SK-N-SH treated with all-trans-retinoic acid at 6 μM for 48 hours (cell line): ENCODE data around the gene RDX.

ENCODE experiments used
- ATAC-seq: fragments of 200-7000 bp; cut with Tn5 transposase; 3 replicates; pipeline ENCODE4 v1.9.1; 2020; ENCODE audit warnings: mild to moderate bottlenecking, moderate library complexity
- ARNTL ChIP-seq: fragments of 450-650 bp; formaldehyde crosslinking; IDR thresholded peaks from 2 replicates; pipeline ENCODE4 v1.5.0; 2020; ENCODE audit warnings: low read depth, mild to moderate bottlenecking, moderate library complexity, borderline replicate concordance
- BACH2 ChIP-seq: fragments of 250-450 bp; sonication (Bioruptor Pico); IDR thresholded peaks from 2 replicates; pipeline ENCODE4 v1.9.0; 2021; ENCODE audit warnings: mild to moderate bottlenecking, borderline replicate concordance
- CREB5 ChIP-seq: fragments of 250-450 bp; sonication (Bioruptor Pico); IDR thresholded peaks from 2 replicates; pipeline ENCODE4 v1.5.1; 2020; ENCODE audit warnings: low read depth, mild to moderate bottlenecking, moderate library complexity
- CSDC2 ChIP-seq: fragments of 250-450 bp; sonication (Bioruptor Pico); IDR thresholded peaks from 2 replicates; pipeline ENCODE4 v1.5.0; 2020; ENCODE audit warnings: mild to moderate bottlenecking, moderate library complexity
- ESRRG ChIP-seq: fragments of 250-450 bp; sonication (Bioruptor Pico); IDR thresholded peaks from 2 replicates; pipeline ENCODE4 v1.6.1; 2021; ENCODE audit warnings: mild to moderate bottlenecking
- ISL1 ChIP-seq: fragments of 250-450 bp; sonication (Bioruptor Pico); IDR thresholded peaks from 2 replicates; pipeline ENCODE4 v2.1.2; 2022; ENCODE audit warnings: mild to moderate bottlenecking, moderate library complexity
- OSR1 ChIP-seq: fragments of 250-450 bp; sonication (Bioruptor Pico); IDR thresholded peaks from 2 replicates; pipeline ENCODE4 v1.8.0; 2022; ENCODE audit warnings: moderate library complexity, mild to moderate bottlenecking, inconsistent platforms
- PPARA ChIP-seq: fragments of 250-450 bp; sonication (Bioruptor Pico); IDR thresholded peaks from 2 replicates; pipeline ENCODE4 v1.5.0; 2020; ENCODE audit warnings: mild to moderate bottlenecking, borderline replicate concordance
- RARB ChIP-seq: fragments of 250-450 bp; sonication (Bioruptor Pico); IDR thresholded peaks from 2 replicates; pipeline ENCODE4 v1.8.0; 2021; ENCODE audit warnings: mild to moderate bottlenecking, moderate library complexity
- SNAI2 ChIP-seq: fragments of 250-450 bp; sonication (Bioruptor Pico); IDR thresholded peaks from 2 replicates; pipeline ENCODE4 v1.5.0; 2020; ENCODE audit warnings: mild to moderate bottlenecking, moderate library complexity
- TCF4 ChIP-seq: fragments of 250-450 bp; sonication (Bioruptor Pico); IDR thresholded peaks from 2 replicates; pipeline ENCODE4 v1.8.0; 2021; ENCODE audit warnings: mild to moderate bottlenecking, moderate library complexity, borderline replicate concordance
- TOX ChIP-seq: fragments of 250-450 bp; sonication (Bioruptor Pico); IDR thresholded peaks from 2 replicates; pipeline ENCODE4 v1.8.0; 2021; ENCODE audit warnings: mild to moderate bottlenecking, moderate library complexity, borderline replicate concordance
- ZC3H10 ChIP-seq: fragments of 250-450 bp; sonication (Bioruptor Pico); IDR thresholded peaks from 2 replicates; pipeline ENCODE4 v1.5.1; 2021; ENCODE audit warnings: mild to moderate bottlenecking, moderate library complexity
- ZFP3 ChIP-seq: fragments of 250-450 bp; sonication (Bioruptor Pico); IDR thresholded peaks from 2 replicates; pipeline ENCODE4 v1.5.0; 2020; ENCODE audit warnings: mild to moderate bottlenecking, moderate library complexity
- ZFP30 ChIP-seq: fragments of 450-650 bp; formaldehyde crosslinking; IDR thresholded peaks from 2 replicates; pipeline ENCODE4 v1.5.0; 2022; ENCODE audit warnings: mild to moderate bottlenecking, moderate library complexity
- ZNF565 ChIP-seq: fragments of 450-650 bp; formaldehyde crosslinking; conservative IDR thresholded peaks from 2 replicates; pipeline ENCODE4 v1.5.0; 2020; ENCODE audit warnings: low read depth, mild to moderate bottlenecking, moderate library complexity
- ZNF70 ChIP-seq: fragments of 450-650 bp; formaldehyde crosslinking; IDR thresholded peaks from 2 replicates; pipeline ENCODE4 v1.5.0; 2020; ENCODE audit warnings: mild to moderate bottlenecking, moderate library complexity
- ZNF8 ChIP-seq: fragments of 450-650 bp; formaldehyde crosslinking; IDR thresholded peaks from 2 replicates; pipeline ENCODE4 v1.5.0; 2020; ENCODE audit warnings: mild to moderate bottlenecking, moderate library complexity
- TF ChIP-seq, protein P1 (sequence below): fragments of 250-450 bp; sonication (Bioruptor Pico); IDR thresholded peaks from 2 replicates; pipeline ENCODE4 v1.5.1; 2021; ENCODE audit warnings: mild to moderate bottlenecking, moderate library complexity
- TF ChIP-seq, protein P2 (sequence below): fragments of 250-450 bp; sonication (Bioruptor Pico); IDR thresholded peaks from 2 replicates; pipeline ENCODE4 v1.8.0; 2021; ENCODE audit warnings: low read depth, mild to moderate bottlenecking, moderate library complexity, borderline replicate concordance

RDX gene

DNA sequence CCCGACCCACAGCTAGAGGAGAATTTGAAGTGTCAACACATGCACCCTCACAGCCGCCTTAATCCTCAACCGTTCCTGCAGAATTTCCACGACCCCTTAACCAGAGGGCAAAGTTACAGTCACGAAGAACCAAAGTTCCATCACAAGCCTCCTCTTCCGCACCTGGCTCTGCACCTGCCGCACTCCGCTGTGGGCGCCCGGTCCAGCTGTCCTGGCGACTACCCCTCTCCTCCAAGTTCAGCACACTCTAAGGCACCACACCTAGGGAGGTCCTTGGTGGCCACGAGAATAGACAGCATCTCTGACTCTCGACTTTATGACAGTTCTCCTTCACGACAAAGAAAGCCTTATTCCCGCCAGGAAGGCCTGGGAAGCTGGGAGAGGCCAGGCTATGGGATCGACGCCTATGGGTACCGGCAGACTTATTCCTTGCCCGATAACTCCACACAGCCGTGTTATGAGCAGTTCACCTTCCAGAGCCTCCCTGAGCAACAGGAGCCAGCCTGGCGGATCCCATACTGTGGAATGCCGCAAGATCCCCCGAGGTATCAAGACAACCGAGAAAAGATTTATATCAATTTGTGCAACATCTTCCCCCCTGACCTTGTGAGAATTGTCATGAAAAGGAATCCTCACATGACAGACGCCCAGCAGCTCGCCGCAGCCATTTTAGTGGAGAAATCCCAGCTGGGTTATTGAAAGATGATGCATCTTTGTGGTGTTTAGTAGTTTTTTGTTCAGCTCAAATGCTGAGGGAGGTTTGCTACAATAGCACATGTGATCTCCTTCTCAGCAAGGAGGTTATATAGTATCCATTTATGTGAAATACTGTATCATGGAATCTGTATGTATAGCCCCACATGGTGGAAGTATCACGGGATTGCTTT, 131.1 kb downstream of the RDX start:
- TF ChIP-seq PPARA (CRISPR knock-in tag) (no peak), ZFP30 (CRISPR knock-in tag) (no peak), TOX (no peak), ZC3H10 (CRISPR knock-in tag) (no peak), OSR1 (CRISPR knock-in tag) (no peak), ZNF70 (CRISPR knock-in tag) (no peak)
- no peak for ATAC-seq

DNA sequence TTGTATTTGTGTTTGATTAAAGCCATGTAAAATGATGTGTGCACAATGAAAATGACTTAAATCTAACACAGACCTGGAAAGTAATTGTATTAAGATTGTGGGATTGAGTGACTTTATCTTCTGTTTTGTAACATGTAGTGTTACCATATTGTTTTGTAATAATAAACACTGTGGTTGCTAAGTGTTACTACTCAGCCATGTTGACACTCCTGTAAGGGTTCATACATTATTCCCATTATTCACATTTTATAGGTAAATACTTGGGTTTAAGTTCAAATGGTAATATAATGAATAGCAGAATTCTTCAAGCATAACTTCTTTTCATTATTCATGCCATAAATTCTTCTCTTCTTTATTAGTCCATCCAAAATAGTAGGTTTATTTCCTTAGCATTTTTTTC, 134.2 kb downstream of the RDX start:
- TF ChIP-seq ZNF8 (no peak), ISL1 (CRISPR knock-in tag) (no peak), CSDC2 (CRISPR knock-in tag) (no peak), ZNF70 (CRISPR knock-in tag) (no peak), ZFP30 (CRISPR knock-in tag) (no peak)
- ATAC-seq, result no peak

- no peak for TF ChIP-seq TCF4 (CRISPR knock-in tag)
- no peak for ATAC-seq
These were observed 135.4 kb downstream of the RDX start for GRCh38 chr11:110161061-110161460.

DNA sequence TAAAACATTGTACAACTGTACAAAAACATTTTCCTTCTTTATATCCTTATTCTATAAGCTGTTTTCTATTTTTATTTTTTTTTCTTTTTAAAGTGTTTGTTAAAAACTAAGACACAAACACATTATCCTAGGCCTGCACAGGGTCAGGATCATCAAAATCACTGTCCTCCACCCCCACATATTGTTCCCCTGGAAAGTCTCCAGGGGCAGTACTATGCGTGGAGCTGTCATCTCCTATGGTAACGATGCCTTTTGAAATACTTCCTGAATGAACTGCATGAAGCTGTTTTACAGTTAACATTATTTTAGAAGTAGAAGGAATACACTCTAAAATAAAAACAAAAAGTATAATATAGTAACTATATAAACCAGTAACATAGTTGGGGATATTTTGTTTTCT, 136.0 kb downstream of the RDX start:
- ATAC-seq, result no peak
- TF ChIP-seq SNAI2 (CRISPR knock-in tag) (no peak), OSR1 (CRISPR knock-in tag) (no peak), PPARA (CRISPR knock-in tag) (no peak), CREB5 (CRISPR knock-in tag) (no peak)
- TF ChIP-seq, protein P1, sequence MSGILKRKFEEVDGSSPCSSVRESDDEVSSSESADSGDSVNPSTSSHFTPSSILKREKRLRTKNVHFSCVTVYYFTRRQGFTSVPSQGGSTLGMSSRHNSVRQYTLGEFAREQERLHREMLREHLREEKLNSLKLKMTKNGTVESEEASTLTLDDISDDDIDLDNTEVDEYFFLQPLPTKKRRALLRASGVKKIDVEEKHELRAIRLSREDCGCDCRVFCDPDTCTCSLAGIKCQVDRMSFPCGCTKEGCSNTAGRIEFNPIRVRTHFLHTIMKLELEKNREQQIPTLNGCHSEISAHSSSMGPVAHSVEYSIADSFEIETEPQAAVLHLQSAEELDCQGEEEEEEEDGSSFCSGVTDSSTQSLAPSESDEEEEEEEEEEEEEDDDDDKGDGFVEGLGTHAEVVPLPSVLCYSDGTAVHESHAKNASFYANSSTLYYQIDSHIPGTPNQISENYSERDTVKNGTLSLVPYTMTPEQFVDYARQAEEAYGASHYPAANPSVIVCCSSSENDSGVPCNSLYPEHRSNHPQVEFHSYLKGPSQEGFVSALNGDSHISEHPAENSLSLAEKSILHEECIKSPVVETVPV (CRISPR knock-in tag), result no peak
- TF ChIP-seq, all 23 proteins: peak for 0

GRCh38 chr11:110160016-110160415, 136.4 kb downstream of the RDX start:
- no peak for TF ChIP-seq BACH2
- TF ChIP-seq SNAI2 (CRISPR knock-in tag), result no peak
- no peak for TF ChIP-seq ZNF565 (CRISPR knock-in tag)
- TF ChIP-seq TOX, result no peak
- no peak for TF ChIP-seq ISL1 (CRISPR knock-in tag)
- no peak for TF ChIP-seq ZFP3 (CRISPR knock-in tag)
- TF ChIP-seq OSR1 (CRISPR knock-in tag), result no peak
- TF ChIP-seq, all 23 proteins: peak for 0
- ATAC-seq, result no peak

- TF ChIP-seq ZNF70 (CRISPR knock-in tag) (no peak), CREB5 (CRISPR knock-in tag) (no peak)
- ATAC-seq, result no peak
These were observed 136.9 kb downstream of the RDX start for GRCh38 chr11:110159476-110159875.

DNA sequence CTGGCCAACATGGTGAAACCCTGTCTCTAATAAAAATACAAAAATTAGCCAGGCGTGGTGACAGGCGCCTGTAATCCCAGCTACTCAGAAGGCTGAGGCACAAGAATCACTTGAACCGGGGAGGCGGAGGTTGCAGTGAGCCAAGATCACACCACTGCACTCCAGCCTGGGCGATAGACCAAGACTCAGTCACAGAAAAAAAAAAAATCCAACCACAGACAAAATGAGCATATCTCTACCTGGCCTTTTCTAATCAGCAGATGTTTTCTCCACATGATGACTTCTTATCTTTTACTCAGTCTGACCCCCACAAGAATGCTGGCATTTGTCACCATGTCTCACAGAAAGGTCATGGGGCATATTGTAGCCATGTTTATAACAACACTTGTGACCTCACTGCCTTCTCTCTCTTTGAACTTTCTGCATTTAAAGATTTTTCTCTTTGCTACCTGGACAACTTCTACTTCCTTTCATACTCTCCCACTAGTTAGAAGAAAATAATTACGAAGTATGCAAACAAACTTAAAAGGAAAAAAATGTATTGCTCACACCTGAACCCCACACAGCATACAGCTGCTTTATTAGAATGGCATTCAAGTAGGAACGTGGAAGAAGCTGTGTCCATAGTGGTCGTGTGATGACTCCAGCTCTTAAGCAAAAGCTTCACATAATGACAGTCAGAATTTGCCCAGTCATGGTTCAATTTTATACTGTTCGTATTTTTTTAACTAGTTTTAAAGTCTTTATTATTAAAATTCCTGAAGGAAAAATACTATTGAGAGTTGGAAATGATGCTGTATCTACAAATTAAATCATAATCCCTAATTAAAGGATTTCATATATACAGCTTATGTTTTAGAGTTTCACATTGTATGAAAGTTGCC, 137.9 kb downstream of the RDX start:
- no peak for TF ChIP-seq ZFP30 (CRISPR knock-in tag)
- TF ChIP-seq BACH2, result no peak
- TF ChIP-seq ZNF8, result no peak
- TF ChIP-seq, protein P2, sequence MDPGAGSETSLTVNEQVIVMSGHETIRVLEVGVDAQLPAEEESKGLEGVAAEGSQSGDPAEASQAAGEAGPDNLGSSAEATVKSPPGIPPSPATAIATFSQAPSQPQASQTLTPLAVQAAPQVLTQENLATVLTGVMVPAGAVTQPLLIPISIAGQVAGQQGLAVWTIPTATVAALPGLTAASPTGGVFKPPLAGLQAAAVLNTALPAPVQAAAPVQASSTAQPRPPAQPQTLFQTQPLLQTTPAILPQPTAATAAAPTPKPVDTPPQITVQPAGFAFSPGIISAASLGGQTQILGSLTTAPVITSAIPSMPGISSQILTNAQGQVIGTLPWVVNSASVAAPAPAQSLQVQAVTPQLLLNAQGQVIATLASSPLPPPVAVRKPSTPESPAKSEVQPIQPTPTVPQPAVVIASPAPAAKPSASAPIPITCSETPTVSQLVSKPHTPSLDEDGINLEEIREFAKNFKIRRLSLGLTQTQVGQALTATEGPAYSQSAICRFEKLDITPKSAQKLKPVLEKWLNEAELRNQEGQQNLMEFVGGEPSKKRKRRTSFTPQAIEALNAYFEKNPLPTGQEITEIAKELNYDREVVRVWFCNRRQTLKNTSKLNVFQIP, result no peak
- no peak for TF ChIP-seq RARB
- TF ChIP-seq ESRRG, result no peak
- no peak for TF ChIP-seq ARNTL (CRISPR knock-in tag)
- no peak for TF ChIP-seq ZNF565 (CRISPR knock-in tag)
- TF ChIP-seq, protein P1 (CRISPR knock-in tag), result no peak

More for the DNA sequence above, 137.9 kb downstream of the RDX start:
- ATAC-seq, result no peak
